Measurements from ENCODE around the gene PAOX. TPM values are rescaled to one million over a fixed set of nuclear protein-coding genes. Genes with fewer than 3 reads are reported as not detected.

Gene PAOX
- total RNA-seq, result 6.7 TPM
- 10 to 100 TPM; 10.1 to 14.3 (median 11.2) TPM for polyA plus RNA-seq

DNA sequence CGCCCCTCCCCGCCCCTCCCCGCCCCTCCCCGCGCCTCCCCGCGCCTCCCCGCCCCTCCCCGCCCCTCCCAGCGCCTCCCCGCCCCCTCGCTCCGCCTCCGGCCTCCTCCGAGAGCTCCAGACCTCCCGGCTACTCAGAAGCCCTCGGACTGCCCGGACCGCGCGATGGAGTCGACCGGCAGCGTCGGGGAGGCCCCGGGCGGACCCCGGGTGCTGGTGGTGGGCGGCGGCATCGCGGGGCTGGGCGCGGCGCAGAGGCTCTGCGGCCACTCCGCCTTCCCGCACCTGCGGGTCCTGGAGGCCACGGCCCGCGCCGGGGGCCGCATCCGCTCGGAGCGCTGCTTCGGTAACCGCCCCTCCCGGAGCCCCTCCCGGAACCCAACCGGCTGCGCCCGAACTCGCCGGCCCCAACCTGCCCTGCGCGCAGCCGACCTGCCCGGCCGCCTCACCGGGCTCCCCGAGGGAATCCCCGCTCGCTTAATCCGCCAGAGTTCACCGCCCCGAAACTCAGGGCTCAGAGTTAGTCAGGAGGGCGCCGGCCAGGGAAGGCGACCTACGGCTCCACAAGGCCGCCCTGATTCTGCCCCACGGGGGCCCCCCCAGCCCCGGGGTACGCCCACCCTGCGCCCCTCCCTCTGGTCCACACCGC lies at the start of gene PAOX:
PAOX (plus strand) TSS at position 111 of the 649 bp plus-strand sequence; CDS start at position 166, 55 bp downstream.
- no peaks in the 10 kb centered on the region for H3K27me3 ChIP-seq (ENCODE audit: control insufficient read depth, insufficient read depth, low read length)
- H3K9me3 ChIP-seq (ENCODE audit: control insufficient read depth in 2 of 2, low read length in 2 of 2), result no peaks in the 10 kb centered on the region
- H3K36me3 ChIP-seq (ENCODE audit: control insufficient read depth, insufficient read depth, low read length), result no peaks in the 10 kb centered on the region
- DNase-seq (peak; percentile 57 to 65 (median 62)), ATAC-seq (ENCODE audit: low read depth in 2 of 2) (peak; percentile 36 to 38)
- Mint-ChIP-seq H3K27ac (peak within 1 kb of the TSS; percentile 12 to 75 (median 38)), H3K27me3 (peaks cover 6% of the 10 kb centered on the region), H3K9me3 (peaks cover 0 to 2% (median 0%) of the 10 kb centered on the region in 7 donors), H3K4me3 (peak within 1 kb of the TSS; percentile 77 to 88 (median 87)), H3K4me1 (peaks cover 0 to 15% (median 7%) of the 10 kb centered on the region in 4 donors), H3K36me3 (peaks cover 2% of the 10 kb centered on the region)
- H3K27ac ChIP-seq (ENCODE audit: insufficient read depth, low read length, poor library complexity, severe bottlenecking), result peak within 1 kb of the TSS; percentile 71
- H3K4me3 ChIP-seq (ENCODE audit: low read depth, low read length), result peak within 1 kb of the TSS; percentile 64
- H3K4me1 ChIP-seq (ENCODE audit: control insufficient read depth, insufficient read depth, low read length, poor library complexity, severe bottlenecking), result peaks cover 14% of the 10 kb centered on the region

DNA sequence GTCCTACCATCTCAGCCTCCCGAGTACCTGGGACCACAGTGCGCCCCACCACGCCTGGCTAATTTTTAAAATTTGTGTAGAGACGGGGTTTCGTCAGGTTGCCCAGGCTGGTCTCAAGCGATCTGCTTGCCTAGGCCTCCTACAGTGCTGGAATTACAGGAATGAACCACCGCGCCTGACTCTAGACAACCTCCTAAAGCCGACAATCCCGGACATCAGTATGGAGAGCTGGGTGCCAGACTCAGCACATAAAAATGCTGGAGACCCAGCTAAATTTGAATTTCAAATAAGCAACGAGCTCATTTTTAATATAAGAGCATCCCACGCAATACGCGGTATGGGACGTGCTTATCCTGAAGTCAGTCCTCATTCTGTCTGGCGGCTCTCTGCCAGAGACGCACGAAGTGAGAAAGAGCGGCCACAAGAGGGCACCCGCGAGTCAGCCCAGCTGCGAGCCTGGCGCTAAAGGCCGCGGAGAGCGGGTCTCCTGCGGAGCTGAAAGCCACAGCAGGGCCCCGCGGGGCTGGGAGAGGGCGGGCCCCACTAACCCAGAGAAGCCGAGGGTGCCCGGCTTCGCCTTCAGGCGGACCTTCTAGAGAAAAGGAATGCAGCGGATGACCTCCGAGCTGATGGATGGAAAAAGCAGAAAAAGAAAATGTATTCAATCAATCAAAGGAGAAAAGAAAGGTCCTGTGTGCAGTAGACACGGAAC lies 49.4 kb upstream of the PAOX start:
- peaks cover 0 to 23% (median 11%) of the 10 kb centered on the region in 4 donors for H3K4me1 Mint-ChIP-seq
- peak; percentile 81 to 83 for ATAC-seq (ENCODE audit: low read depth in 2 of 2)
- H3K4me3 Mint-ChIP-seq, result peak overlapping the region in 3 of 4 donors; percentile 49 to 73 (median 54)
- Histone ChIP-seq H3K4me1 (ENCODE audit: control insufficient read depth, insufficient read depth, low read length, poor library complexity, severe bottlenecking) (peaks cover 31% of the 10 kb centered on the region), H3K36me3 (ENCODE audit: control insufficient read depth, insufficient read depth, low read length) (no peaks in the 10 kb centered on the region), H3K27me3 (ENCODE audit: control insufficient read depth, insufficient read depth, low read length) (peaks cover 2% of the 10 kb centered on the region), H3K4me3 (ENCODE audit: low read depth, low read length) (no peak overlapping the region), H3K27ac (ENCODE audit: insufficient read depth, low read length, poor library complexity, severe bottlenecking) (no peak overlapping the region), H3K9me3 (ENCODE audit: control insufficient read depth in 2 of 2, low read length in 2 of 2) (no peaks in the 10 kb centered on the region)
- peak; percentile 77 to 83 (median 83) for DNase-seq
- H3K9me3 Mint-ChIP-seq, result no peaks in the 10 kb centered on the region
- peaks cover 56% of the 10 kb centered on the region for H3K27me3 Mint-ChIP-seq
- H3K27ac Mint-ChIP-seq, result no peak overlapping the region
- H3K36me3 Mint-ChIP-seq, result no peaks in the 10 kb centered on the region

- H3K9me3 Mint-ChIP-seq, result no peaks in the 10 kb centered on the region
- no peaks in the 10 kb centered on the region for H3K36me3 Mint-ChIP-seq
- H3K4me1 ChIP-seq (ENCODE audit: control insufficient read depth, insufficient read depth, low read length, poor library complexity, severe bottlenecking), result peaks cover 41% of the 10 kb centered on the region
- no peak overlapping the region for H3K27ac Mint-ChIP-seq
- H3K9me3 ChIP-seq (ENCODE audit: control insufficient read depth in 2 of 2, low read length in 2 of 2), result no peaks in the 10 kb centered on the region
- H3K4me3 ChIP-seq (ENCODE audit: low read depth, low read length), result no peak overlapping the region
- ATAC-seq (ENCODE audit: low read depth in 2 of 2) (no peak), DNase-seq (no peak)
- H3K4me3 Mint-ChIP-seq, result peak overlapping the region in 2 of 4 donors; percentile 16 to 80
- peaks cover 31% of the 10 kb centered on the region for H3K27me3 Mint-ChIP-seq
- H3K4me1 Mint-ChIP-seq, result peaks cover 0 to 20% (median 7%) of the 10 kb centered on the region in 4 donors
- H3K27me3 ChIP-seq (ENCODE audit: control insufficient read depth, insufficient read depth, low read length), result no peaks in the 10 kb centered on the region
- no peaks in the 10 kb centered on the region for H3K36me3 ChIP-seq (ENCODE audit: control insufficient read depth, insufficient read depth, low read length)
- no peak overlapping the region for H3K27ac ChIP-seq (ENCODE audit: insufficient read depth, low read length, poor library complexity, severe bottlenecking)
Measured at GRCh38 chr10:133332936-133333699, 45.9 kb upstream of the PAOX start.

- Mint-ChIP-seq H3K36me3 (no peaks in the 10 kb centered on the region), H3K27me3 (peaks cover 25% of the 10 kb centered on the region), H3K27ac (peak overlapping the region; percentile 32 to 96 (median 95)), H3K9me3 (no peaks in the 10 kb centered on the region), H3K4me1 (peaks cover 0 to 16% (median 6%) of the 10 kb centered on the region in 4 donors), H3K4me3 (peak overlapping the region; percentile 44 to 91 (median 84))
- DNase-seq, result no peak
- Histone ChIP-seq H3K27me3 (ENCODE audit: control insufficient read depth, insufficient read depth, low read length) (no peaks in the 10 kb centered on the region), H3K4me3 (ENCODE audit: low read depth, low read length) (no peak overlapping the region), H3K4me1 (ENCODE audit: control insufficient read depth, insufficient read depth, low read length, poor library complexity, severe bottlenecking) (peaks cover 36% of the 10 kb centered on the region), H3K36me3 (ENCODE audit: control insufficient read depth, insufficient read depth, low read length) (no peaks in the 10 kb centered on the region), H3K9me3 (ENCODE audit: control insufficient read depth in 2 of 2, low read length in 2 of 2) (no peaks in the 10 kb centered on the region), H3K27ac (ENCODE audit: insufficient read depth, low read length, poor library complexity, severe bottlenecking) (peak overlapping the region; percentile 84)
- ATAC-seq (ENCODE audit: low read depth in 2 of 2), result peak in 1 of 2 donors; percentile 29
Measured at GRCh38 chr10:133334503-133335245, 44.4 kb upstream of the PAOX start.

- DNase-seq, result peak; percentile 71 to 85 (median 85)
- Mint-ChIP-seq H3K27me3 (peaks cover 25% of the 10 kb centered on the region), H3K4me3 (peak overlapping the region; percentile 44 to 91 (median 83)), H3K4me1 (peaks cover 0 to 13% (median 4%) of the 10 kb centered on the region in 4 donors), H3K9me3 (no peaks in the 10 kb centered on the region), H3K36me3 (no peaks in the 10 kb centered on the region), H3K27ac (peak overlapping the region in 2 of 3 donors; percentile 32 to 95)
- H3K36me3 ChIP-seq (ENCODE audit: control insufficient read depth, insufficient read depth, low read length), result no peaks in the 10 kb centered on the region
- peak overlapping the region; percentile 84 for H3K27ac ChIP-seq (ENCODE audit: insufficient read depth, low read length, poor library complexity, severe bottlenecking)
- H3K4me1 ChIP-seq (ENCODE audit: control insufficient read depth, insufficient read depth, low read length, poor library complexity, severe bottlenecking), result peaks cover 32% of the 10 kb centered on the region
- peak; percentile 25 to 35 for ATAC-seq (ENCODE audit: low read depth in 2 of 2)
- H3K4me3 ChIP-seq (ENCODE audit: low read depth, low read length), result no peak overlapping the region
- no peaks in the 10 kb centered on the region for H3K9me3 ChIP-seq (ENCODE audit: control insufficient read depth in 2 of 2, low read length in 2 of 2)
- H3K27me3 ChIP-seq (ENCODE audit: control insufficient read depth, insufficient read depth, low read length), result no peaks in the 10 kb centered on the region
Measured at GRCh38 chr10:133335246-133336117, 43.6 kb upstream of the PAOX start.

- no peak overlapping the region for H3K4me3 ChIP-seq (ENCODE audit: low read depth, low read length)
- DNase-seq (peak in 1 of 3 donors; percentile 21), ATAC-seq (ENCODE audit: low read depth in 2 of 2) (no peak)
- H3K36me3 ChIP-seq (ENCODE audit: control insufficient read depth, insufficient read depth, low read length), result no peaks in the 10 kb centered on the region
- H3K9me3 ChIP-seq (ENCODE audit: control insufficient read depth in 2 of 2, low read length in 2 of 2), result no peaks in the 10 kb centered on the region
- H3K36me3 Mint-ChIP-seq, result no peaks in the 10 kb centered on the region
- H3K27ac ChIP-seq (ENCODE audit: insufficient read depth, low read length, poor library complexity, severe bottlenecking), result peak overlapping the region; percentile 84
- H3K27me3 ChIP-seq (ENCODE audit: control insufficient read depth, insufficient read depth, low read length), result no peaks in the 10 kb centered on the region
- peaks cover 0 to 8% (median 3%) of the 10 kb centered on the region in 4 donors for H3K4me1 Mint-ChIP-seq
- H3K27me3 Mint-ChIP-seq, result peaks cover 18% of the 10 kb centered on the region
- H3K9me3 Mint-ChIP-seq, result no peaks in the 10 kb centered on the region
- peak overlapping the region in 1 of 4 donors; percentile 16 for H3K4me3 Mint-ChIP-seq
- peaks cover 32% of the 10 kb centered on the region for H3K4me1 ChIP-seq (ENCODE audit: control insufficient read depth, insufficient read depth, low read length, poor library complexity, severe bottlenecking)
- no peak overlapping the region for H3K27ac Mint-ChIP-seq
Measured at GRCh38 chr10:133336118-133336576, 42.9 kb upstream of the PAOX start.

Measured in CD4-positive, CD25-positive, alpha-beta regulatory T cell (primary cell).